Measurements from ENCODE around the gene NKG7. TPM values are rescaled to one million over a fixed set of nuclear protein-coding genes. Genes with fewer than 3 reads are reported as not detected.
A peak's percentile ranks its signal among the peaks of the same experiment; 100 is the strongest.

The NKG7 gene
- polyA plus RNA-seq, 1 donor, result 1.3 TPM

GRCh38 chr19:51338563-51339312 is 33.7 kb downstream of the NKG7 start:
- peak; percentile 85 for DNase-seq

GRCh38 chr19:51337861-51338562 is 34.4 kb downstream of the NKG7 start:
- DNase-seq, result no peak

GRCh38 chr19:51337141-51337860 is 35.2 kb downstream of the NKG7 start:
- no peak for DNase-seq

- no peak for DNase-seq
Observed at GRCh38 chr19:51333836-51334460, 38.5 kb downstream of the NKG7 start.

GRCh38 chr19:51331716-51332115 is 40.7 kb downstream of the NKG7 start:
- DNase-seq, result no peak

GRCh38 chr19:51331193-51331592 is 41.3 kb downstream of the NKG7 start:
- no peak for DNase-seq

- no peak for DNase-seq
Observed at GRCh38 chr19:51330366-51330765, 42.1 kb downstream of the NKG7 start.

- no peak for DNase-seq
Observed at GRCh38 chr19:51329411-51329810, 43.0 kb downstream of the NKG7 start.

- DNase-seq, result peak; percentile 51
Observed at GRCh38 chr19:51327066-51328001, 45.1 kb downstream of the NKG7 start.

GRCh38 chr19:51326216-51327065 is 46.0 kb downstream of the NKG7 start:
- no peak for DNase-seq

GRCh38 chr19:51325161-51325976 is 47.1 kb downstream of the NKG7 start:
- no peak for DNase-seq

GRCh38 chr19:51324167-51324481 is 48.3 kb downstream of the NKG7 start:
- no peak for DNase-seq

- no peak for DNase-seq
Observed at GRCh38 chr19:51323481-51324166, 48.8 kb downstream of the NKG7 start.

GRCh38 chr19:51321799-51322198 is 50.7 kb downstream of the NKG7 start:
- no peak for DNase-seq

Other genes starting within 250 kb of the NKG7 start
- 1.4 TPM for gene SIGLEC9, start 247.7 kb downstream of the NKG7 start, polyA plus RNA-seq (ENCODE audit: insufficient read length)
- gene SIGLEC7, start 230.4 kb downstream of the NKG7 start, polyA plus RNA-seq (ENCODE audit: insufficient read length), result not detected
- gene CD33, start 147.6 kb downstream of the NKG7 start, polyA plus RNA-seq (ENCODE audit: insufficient read length), result 3.0 TPM
- not detected for gene SIGLECL1, start 121.6 kb downstream of the NKG7 start, polyA plus RNA-seq (ENCODE audit: insufficient read length)
- 3.0 TPM for gene IGLON5, start 61.0 kb downstream of the NKG7 start, polyA plus RNA-seq (ENCODE audit: insufficient read length)
- 4.6 TPM for gene VSIG10L, start 30.5 kb downstream of the NKG7 start, polyA plus RNA-seq (ENCODE audit: insufficient read length)
- 120 TPM for gene ETFB, start 6.3 kb downstream of the NKG7 start, polyA plus RNA-seq (ENCODE audit: insufficient read length)
- 1.0 TPM for gene CLDND2, start 3.7 kb downstream of the NKG7 start, polyA plus RNA-seq (ENCODE audit: insufficient read length)
- 0.18 TPM for gene LIM2, start 15.3 kb upstream of the NKG7 start, polyA plus RNA-seq (ENCODE audit: insufficient read length)
- gene C19orf84, start 17.9 kb upstream of the NKG7 start, polyA plus RNA-seq (ENCODE audit: insufficient read length), result 0.32 TPM
- gene SIGLEC10, start 45.0 kb upstream of the NKG7 start, polyA plus RNA-seq (ENCODE audit: insufficient read length), result 1.6 TPM
- 0.07 TPM for gene SIGLEC8, start 85.8 kb upstream of the NKG7 start, polyA plus RNA-seq (ENCODE audit: insufficient read length)
- gene CEACAM18, start 105.9 kb upstream of the NKG7 start, polyA plus RNA-seq (ENCODE audit: insufficient read length), result not detected
- 0.10 TPM for gene SIGLEC12, start 129.1 kb upstream of the NKG7 start, polyA plus RNA-seq (ENCODE audit: insufficient read length)
- gene SIGLEC6, start 159.0 kb upstream of the NKG7 start, polyA plus RNA-seq (ENCODE audit: insufficient read length), result not detected
- gene ZNF175, start 198.6 kb upstream of the NKG7 start, polyA plus RNA-seq (ENCODE audit: insufficient read length), result 22.3 TPM

All from left kidney (tissue), 2 donors.